ENCODE measurements around the gene NEBL.

DNA sequence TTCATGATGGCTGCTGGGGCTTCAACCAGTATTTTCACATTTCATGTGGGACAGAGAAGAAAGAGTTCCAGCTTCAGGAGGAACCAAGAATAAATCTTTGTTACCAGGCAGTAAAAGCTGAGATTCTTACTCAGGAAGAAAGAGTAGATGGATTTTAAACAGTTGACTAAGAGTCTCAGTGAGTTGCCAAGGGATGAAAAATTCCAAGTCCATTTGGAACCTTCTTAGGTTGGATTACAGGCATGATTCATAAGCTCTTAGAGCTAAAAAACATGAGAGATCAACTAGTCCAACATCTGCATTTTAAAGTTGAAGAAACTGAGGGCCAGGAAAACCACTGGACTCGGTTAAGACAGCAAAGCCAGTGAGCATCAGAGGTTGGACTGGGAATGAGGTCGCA, 148.6 kb downstream of the NEBL start:
- no peak for TF ChIP-seq POLR2A (IDR thresholded peaks at IDR 0.05)
- TF ChIP-seq, protein P1, sequence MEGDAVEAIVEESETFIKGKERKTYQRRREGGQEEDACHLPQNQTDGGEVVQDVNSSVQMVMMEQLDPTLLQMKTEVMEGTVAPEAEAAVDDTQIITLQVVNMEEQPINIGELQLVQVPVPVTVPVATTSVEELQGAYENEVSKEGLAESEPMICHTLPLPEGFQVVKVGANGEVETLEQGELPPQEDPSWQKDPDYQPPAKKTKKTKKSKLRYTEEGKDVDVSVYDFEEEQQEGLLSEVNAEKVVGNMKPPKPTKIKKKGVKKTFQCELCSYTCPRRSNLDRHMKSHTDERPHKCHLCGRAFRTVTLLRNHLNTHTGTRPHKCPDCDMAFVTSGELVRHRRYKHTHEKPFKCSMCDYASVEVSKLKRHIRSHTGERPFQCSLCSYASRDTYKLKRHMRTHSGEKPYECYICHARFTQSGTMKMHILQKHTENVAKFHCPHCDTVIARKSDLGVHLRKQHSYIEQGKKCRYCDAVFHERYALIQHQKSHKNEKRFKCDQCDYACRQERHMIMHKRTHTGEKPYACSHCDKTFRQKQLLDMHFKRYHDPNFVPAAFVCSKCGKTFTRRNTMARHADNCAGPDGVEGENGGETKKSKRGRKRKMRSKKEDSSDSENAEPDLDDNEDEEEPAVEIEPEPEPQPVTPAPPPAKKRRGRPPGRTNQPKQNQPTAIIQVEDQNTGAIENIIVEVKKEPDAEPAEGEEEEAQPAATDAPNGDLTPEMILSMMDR (IDR thresholded peaks at IDR 0.05) = no peak
